ENCODE measurements around the gene TGM6.

TGM6 gene

GRCh38 chr20:2473516-2473915, 92.8 kb downstream of the TGM6 start:
- no peak overlapping the region for H3K4me3 ChIP-seq (ENCODE audit: control insufficient read depth, low read depth, low read length)
- TF ChIP-seq CTCF (conservative IDR thresholded peaks at IDR 0.05; ENCODE audit: control insufficient read depth, insufficient read depth, low read depth, low read length): no peak
- peak; percentile 89 for DNase-seq (ENCODE audit: low read depth)

DNA sequence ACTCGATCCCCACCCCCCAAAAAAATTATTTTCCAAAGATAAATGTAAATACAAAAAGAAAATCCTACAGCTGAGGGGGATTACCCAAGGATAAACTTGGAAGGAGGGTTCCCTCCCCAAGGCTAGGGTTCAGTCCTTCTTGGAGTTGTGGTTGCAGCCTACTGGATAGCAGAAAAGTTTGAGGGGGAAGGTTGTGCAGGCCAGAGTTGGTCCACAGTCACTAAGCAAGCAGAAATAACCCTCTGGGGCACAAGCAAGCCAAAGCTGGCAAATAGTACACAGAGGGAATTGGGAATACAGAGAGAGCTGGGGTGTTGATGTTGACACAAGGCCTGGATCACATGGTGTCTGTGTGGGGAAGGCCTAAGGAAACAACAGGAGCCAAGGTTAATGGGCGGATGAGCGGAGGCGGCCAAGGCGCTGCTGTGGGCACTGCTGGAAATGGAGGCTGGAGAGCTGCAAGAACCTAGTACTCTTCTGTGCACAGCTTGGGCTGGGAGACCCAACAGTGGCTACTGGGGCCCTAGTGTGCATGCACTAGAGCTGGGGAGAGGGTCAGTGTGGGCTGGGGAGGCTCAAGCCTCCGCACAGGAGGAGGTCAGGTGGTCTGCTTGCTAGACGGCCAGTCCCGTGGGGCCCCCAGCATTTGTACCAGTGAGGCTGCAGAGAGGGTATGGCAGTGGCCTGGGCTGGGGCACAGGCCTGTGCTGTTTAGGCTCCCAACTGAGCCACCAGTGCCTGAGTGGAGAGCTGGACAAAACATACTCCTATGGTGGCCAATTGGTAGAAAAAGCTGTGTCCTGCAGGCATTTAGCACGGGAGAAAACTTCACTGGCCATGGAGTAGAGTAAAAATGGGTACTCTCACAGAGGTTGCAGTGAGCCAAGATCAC, 95.4 kb downstream of the TGM6 start:
- TF ChIP-seq CTCF (conservative IDR thresholded peaks at IDR 0.05; ENCODE audit: control insufficient read depth, insufficient read depth, low read depth, low read length): no peak
- no peak overlapping the region for H3K4me3 ChIP-seq (ENCODE audit: control insufficient read depth, low read depth, low read length)
- no peak for DNase-seq (ENCODE audit: low read depth)

- no peak overlapping the region for H3K4me3 ChIP-seq (ENCODE audit: control insufficient read depth, low read depth, low read length)
- TF ChIP-seq CTCF (conservative IDR thresholded peaks at IDR 0.05; ENCODE audit: control insufficient read depth, insufficient read depth, low read depth, low read length): peak; percentile 22
- no peak for DNase-seq (ENCODE audit: low read depth)
These were observed 96.3 kb downstream of the TGM6 start for GRCh38 chr20:2476742-2477615.

GRCh38 chr20:2480381-2480780, 99.7 kb downstream of the TGM6 start:
- no peak for TF ChIP-seq CTCF (conservative IDR thresholded peaks at IDR 0.05; ENCODE audit: control insufficient read depth, insufficient read depth, low read depth, low read length)
- DNase-seq (ENCODE audit: low read depth): no peak
- no peak overlapping the region for H3K4me3 ChIP-seq (ENCODE audit: control insufficient read depth, low read depth, low read length)

Measured in fibroblast of mammary gland (primary cell).